Dedifferentiated amniotic fluid mesenchymal stem cell (primary cell): ENCODE results near the gene CYSRT1.
"Not testable (repeated sequence)": the region's sequence is repeated elsewhere in the genome, so short reads cannot be mapped to it uniquely, and the experiment has no call there.

Source experiments
- DNase-seq: peaks from one replicate; pipeline ENCODE4 v3.0.0-alpha.2; 2016; ENCODE audit errors: extremely low spot score

Gene CYSRT1

DNA sequence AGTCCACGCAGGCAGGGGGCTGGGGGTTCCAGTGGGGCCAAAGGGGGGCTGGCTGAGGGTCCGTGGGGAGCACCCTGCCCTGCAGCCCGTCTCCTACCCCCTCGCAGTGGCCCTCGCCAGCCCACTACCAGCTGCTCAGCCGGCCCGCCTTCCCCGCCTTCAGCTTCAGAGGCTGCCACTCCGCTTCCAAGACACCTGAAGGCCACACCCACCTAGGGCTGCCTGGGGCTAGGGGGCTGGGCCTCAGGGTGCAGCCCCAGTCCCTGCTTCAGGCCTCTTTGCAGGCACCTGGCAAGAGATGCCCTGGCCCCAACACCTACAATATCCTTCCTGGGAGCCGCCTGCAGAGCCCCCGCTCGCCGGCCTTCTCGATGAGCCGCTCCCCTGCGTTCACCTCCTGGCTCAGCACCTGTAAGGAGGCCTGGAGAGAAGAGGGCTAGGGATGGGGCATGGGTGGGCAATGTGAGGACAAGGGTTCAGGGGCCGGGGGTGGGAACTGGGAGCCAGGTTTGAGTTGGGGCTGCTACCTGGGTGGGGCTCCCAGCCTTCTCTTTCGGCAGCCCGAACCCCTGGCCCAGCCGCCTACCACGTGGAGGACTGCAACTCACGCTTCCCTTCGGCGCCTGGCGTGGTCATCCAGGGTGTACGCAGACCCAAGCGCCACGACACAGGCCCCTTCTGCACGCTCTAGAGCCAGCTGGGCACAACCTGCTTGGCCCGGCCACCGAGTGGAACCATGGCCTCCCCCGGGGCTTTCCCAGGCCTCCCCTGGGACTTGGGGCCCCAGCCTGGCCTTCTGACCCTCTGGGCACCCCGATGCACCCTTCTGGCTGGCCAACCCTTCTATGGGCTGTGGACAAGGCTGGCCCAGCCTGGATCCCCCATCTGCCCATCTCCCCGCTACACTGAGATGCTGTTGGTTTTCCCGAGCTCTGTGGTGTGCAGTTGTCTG, 27.9 kb downstream of the CYSRT1 start:
- no peak for DNase-seq

GRCh38 chr9:137253717-137254623, 29.0 kb downstream of the CYSRT1 start:
- DNase-seq: no peak

- DNase-seq: peak; percentile 69
Observed at GRCh38 chr9:137254624-137255447, 29.9 kb downstream of the CYSRT1 start, which contains the start of gene NELFB. Gene NELFB (plus strand): TSS chr9:137255327.

DNA sequence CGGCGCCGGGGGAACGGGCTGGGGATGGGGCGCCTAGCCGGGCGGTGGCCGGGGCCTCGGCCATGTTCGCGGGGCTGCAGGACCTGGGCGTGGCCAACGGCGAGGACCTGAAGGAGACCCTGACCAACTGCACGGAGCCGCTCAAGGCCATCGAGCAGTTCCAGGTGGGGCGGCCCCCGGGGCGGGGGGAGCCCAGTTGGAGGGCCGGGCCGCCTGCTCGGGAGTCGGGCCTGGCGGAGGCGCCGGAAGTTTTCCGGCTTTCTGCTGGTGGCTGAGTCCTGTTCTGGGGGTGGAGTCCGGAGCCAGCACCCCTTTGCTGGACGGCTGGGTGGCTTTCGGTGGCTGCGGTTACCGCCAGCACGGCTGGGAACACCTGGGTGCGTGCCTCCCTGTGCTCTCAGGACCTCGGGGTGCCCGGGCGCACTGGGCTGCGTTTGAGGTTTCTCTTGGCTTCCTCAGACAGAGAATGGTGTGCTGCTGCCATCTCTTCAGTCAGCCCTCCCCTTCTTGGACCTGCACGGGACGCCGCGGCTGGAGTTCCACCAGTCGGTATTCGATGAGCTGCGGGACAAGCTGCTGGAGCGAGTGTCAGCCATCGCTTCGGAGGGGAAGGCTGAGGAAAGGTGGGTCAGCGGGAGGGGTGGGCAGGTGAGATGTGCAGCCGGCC, 30.6 kb downstream of the CYSRT1 start:
- no peak for DNase-seq

DNA sequence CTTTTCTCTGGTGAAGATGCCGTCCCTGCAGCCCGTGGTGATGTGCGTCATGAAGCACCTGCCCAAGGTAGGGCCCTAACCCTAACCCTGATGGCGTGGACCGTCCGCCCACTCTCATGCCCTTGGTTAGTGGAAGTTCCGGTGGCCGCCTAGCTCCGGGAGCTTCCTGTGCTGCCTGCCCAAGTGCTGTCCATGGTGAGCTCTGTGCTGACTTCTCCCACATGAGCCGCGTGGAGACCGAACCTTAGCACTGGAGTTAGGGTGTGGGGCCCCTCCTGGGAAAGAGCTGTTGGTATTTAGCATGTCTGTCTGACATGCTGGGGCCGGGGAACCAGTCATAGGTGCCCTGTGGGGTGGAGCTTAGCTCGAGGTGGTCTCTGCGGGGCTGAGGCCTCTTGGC, 31.4 kb downstream of the CYSRT1 start:
- DNase-seq: no peak

- no peak for DNase-seq
Observed at GRCh38 chr9:137256856-137257255, 31.9 kb downstream of the CYSRT1 start.

- not testable (repeated sequence) for DNase-seq
Observed at GRCh38 chr9:137262173-137262908, 37.4 kb downstream of the CYSRT1 start.

- no peak for DNase-seq
Observed at GRCh38 chr9:137262909-137263285, 37.9 kb downstream of the CYSRT1 start.

- DNase-seq: no peak
Observed at GRCh38 chr9:137263506-137263905, 38.5 kb downstream of the CYSRT1 start.

- no peak for DNase-seq
Observed at GRCh38 chr9:137264067-137264466, 39.1 kb downstream of the CYSRT1 start.

DNA sequence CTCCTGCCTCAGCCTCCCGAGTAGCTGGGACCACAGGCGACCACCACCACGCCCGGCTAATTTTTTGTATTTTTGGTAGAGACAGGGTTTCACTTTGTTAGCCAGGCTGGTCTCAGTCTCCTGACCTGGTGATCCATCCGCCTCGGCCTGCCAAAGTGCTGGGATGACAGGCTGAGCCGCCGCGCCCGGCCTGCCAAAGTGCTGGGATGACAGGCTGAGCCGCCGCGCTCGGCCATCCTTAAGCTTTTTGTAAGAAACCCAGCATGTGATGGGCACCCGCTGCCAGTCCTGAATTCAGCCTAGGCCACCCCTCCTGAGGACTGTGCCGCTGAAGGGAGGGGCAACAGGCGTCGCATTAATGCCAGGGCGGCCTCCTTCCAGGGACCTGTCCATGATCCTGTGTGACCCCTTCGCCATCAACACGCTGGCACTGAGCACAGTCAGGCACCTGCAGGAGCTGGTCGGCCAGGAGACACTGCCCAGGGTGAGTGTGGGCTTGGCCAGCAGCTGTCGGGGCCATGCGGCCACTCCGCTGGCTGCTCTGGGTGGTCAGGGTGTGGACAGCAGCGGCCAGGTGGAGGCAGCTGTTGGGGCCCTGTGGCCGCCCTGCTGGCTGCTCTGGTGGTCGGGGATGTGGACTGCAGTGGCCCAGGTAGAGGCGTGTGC, 40.7 kb downstream of the CYSRT1 start:
- no peak for DNase-seq

GRCh38 chr9:137266162-137266527, 41.2 kb downstream of the CYSRT1 start:
- DNase-seq: no peak

- no peak for DNase-seq
Observed at GRCh38 chr9:137266585-137267453, 41.8 kb downstream of the CYSRT1 start.

DNA sequence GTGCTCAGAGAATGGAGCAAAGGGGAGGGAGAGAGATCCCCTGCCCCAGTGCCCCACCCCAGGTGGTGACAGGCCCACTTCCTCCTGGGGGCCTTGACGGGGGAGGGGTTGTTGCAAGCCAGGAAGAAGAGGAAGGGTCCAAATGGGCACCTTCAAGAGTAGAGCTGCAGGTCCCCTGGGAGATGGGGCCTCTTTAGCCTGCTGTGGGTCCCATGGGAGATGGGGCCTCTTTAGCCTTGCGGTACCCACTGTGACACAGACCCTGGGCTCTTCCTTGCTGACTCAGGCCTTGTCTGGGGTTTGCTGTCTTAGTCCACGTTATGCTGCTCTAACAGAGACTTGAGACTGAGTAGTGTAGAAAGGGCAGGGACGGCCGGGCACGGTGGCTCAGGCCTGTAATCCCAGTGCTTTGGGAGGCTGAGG, 43.0 kb downstream of the CYSRT1 start:
- DNase-seq: no peak

- no peak for DNase-seq
Observed at GRCh38 chr9:137268538-137269201, 43.7 kb downstream of the CYSRT1 start.

DNA sequence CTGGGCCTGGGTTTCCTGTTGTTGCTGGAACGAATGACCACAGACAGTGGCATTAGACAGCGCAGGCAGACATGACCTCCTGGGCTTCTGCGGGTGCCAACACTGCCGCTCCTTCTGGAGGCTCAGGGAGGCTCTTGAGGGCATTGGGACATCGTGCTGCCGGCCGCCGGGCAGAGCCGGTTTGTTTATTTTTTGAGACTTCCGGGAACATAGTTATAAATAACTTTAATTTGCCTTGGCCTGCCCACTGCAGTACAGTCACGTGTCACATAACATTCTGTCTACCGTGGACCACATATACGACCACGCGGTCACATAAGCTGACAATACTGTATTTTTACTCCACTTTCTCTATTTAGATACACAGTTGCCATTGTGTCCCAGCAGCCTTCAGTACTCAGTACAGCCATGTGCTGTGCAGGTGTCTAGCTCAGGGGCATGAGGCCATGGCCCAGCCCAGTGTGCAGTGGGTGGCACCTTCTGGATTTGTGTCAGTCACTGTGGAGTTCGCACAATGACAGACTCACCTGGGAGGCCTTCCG, 44.3 kb downstream of the CYSRT1 start:
- DNase-seq: no peak

DNA sequence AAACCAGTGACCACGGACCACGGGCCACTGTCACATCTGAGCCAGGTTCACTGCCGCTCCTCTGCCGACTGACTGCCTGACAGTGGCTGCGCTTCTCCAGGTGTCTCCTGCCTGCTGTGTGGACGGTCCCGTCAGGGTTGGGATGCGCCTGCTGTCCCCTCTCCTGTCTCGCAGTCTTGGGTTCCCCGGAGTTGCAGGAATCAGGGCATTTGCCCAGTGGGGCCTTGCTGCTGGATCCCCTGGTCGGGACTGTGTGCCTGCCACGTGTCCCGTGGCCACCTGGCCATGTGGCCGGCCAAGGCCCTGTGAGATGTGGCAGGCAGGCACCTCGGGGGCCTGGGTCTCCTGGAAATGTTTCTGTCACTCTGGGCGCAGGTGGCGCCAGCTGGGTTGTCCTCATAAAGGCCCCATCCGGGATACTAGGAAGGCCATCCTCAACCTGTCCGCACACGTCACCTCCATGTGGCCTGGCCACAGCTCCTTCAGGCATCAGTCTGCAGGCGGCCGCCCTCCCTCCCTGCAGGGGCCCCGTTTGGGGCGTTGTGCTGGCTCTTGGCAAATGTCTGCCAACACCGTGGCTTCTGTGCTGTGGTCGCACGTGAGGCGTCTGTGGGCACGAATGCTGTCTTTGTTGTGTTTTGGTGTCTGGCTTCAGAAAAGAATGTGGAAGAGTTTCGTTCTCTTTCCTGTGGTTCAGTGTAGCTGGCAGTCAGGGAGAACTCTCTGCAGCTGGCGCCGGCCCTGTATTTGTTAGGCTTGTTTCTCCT, 46.1 kb downstream of the CYSRT1 start:
- no peak for DNase-seq
